IPS-15b (cell line): Measurements from ENCODE around the gene PITRM1.

ENCODE experiments used
- H3K27me3 ChIP-seq: one replicate; pipeline ENCODE4 v1.6.1; 2013; ENCODE audit warnings: low read length; ENCODE audit not compliant: control insufficient read depth, insufficient read depth
- H3K36me3 ChIP-seq: one replicate; pipeline ENCODE4 v1.6.1; 2013; ENCODE audit warnings: low read length; ENCODE audit not compliant: control insufficient read depth, insufficient read depth
- H3K4me1 ChIP-seq: one replicate; pipeline ENCODE4 v1.6.1; 2013; ENCODE audit warnings: mild to moderate bottlenecking, low read length; ENCODE audit not compliant: control insufficient read depth, insufficient read depth
- H3K4me3 ChIP-seq: one replicate; pipeline ENCODE4 v1.5.1; 2013; ENCODE audit warnings: low read depth, low read length
- H3K9ac ChIP-seq: one replicate; pipeline ENCODE4 v1.6.1; 2013; ENCODE audit warnings: low read depth, mild to moderate bottlenecking, low read length
- H3K9me3 ChIP-seq: one replicate; pipeline ENCODE4 v1.6.1; 2013; ENCODE audit warnings: mild to moderate bottlenecking, low read length; ENCODE audit not compliant: control insufficient read depth, insufficient read depth

PITRM1 gene

GRCh38 chr10:3143366-3143765 is 29.2 kb downstream of the PITRM1 start:
- no peaks in the 10 kb centered on the region for H3K9me3 ChIP-seq
- no peak overlapping the region for H3K9ac ChIP-seq
- H3K4me1 ChIP-seq = no peaks in the 10 kb centered on the region
- peaks cover 46% of the 10 kb centered on the region for H3K36me3 ChIP-seq
- H3K4me3 ChIP-seq = no peak overlapping the region
- H3K27me3 ChIP-seq = no peaks in the 10 kb centered on the region

- Histone ChIP-seq H3K36me3 (peaks cover 55% of the 10 kb centered on the region), H3K27me3 (no peaks in the 10 kb centered on the region), H3K9ac (no peak overlapping the region), H3K9me3 (no peaks in the 10 kb centered on the region), H3K4me3 (no peak overlapping the region), H3K4me1 (no peaks in the 10 kb centered on the region)
Measured at GRCh38 chr10:3142146-3142875, 30.3 kb downstream of the PITRM1 start.

GRCh38 chr10:3141351-3142005 is 31.1 kb downstream of the PITRM1 start:
- no peaks in the 10 kb centered on the region for H3K9me3 ChIP-seq
- H3K4me1 ChIP-seq = no peaks in the 10 kb centered on the region
- no peaks in the 10 kb centered on the region for H3K27me3 ChIP-seq
- H3K4me3 ChIP-seq = no peak overlapping the region
- H3K9ac ChIP-seq = no peak overlapping the region
- H3K36me3 ChIP-seq = peaks cover 60% of the 10 kb centered on the region

- Histone ChIP-seq H3K9me3 (no peaks in the 10 kb centered on the region), H3K4me3 (no peak overlapping the region), H3K9ac (no peak overlapping the region), H3K36me3 (peaks cover 62% of the 10 kb centered on the region), H3K27me3 (no peaks in the 10 kb centered on the region), H3K4me1 (no peaks in the 10 kb centered on the region)
Measured at GRCh38 chr10:3140280-3140679, 32.3 kb downstream of the PITRM1 start.

GRCh38 chr10:3139216-3139910 is 33.2 kb downstream of the PITRM1 start:
- no peaks in the 10 kb centered on the region for H3K9me3 ChIP-seq
- H3K4me1 ChIP-seq = no peaks in the 10 kb centered on the region
- no peak overlapping the region for H3K4me3 ChIP-seq
- H3K36me3 ChIP-seq = peaks cover 63% of the 10 kb centered on the region
- H3K27me3 ChIP-seq = no peaks in the 10 kb centered on the region
- H3K9ac ChIP-seq = no peak overlapping the region

GRCh38 chr10:3137958-3138726 is 34.4 kb downstream of the PITRM1 start:
- Histone ChIP-seq H3K4me1 (no peaks in the 10 kb centered on the region), H3K4me3 (no peak overlapping the region), H3K36me3 (peaks cover 59% of the 10 kb centered on the region), H3K9me3 (no peaks in the 10 kb centered on the region), H3K9ac (no peak overlapping the region), H3K27me3 (no peaks in the 10 kb centered on the region)

GRCh38 chr10:3136763-3137611 is 35.6 kb downstream of the PITRM1 start:
- peaks cover 60% of the 10 kb centered on the region for H3K36me3 ChIP-seq
- H3K27me3 ChIP-seq = no peaks in the 10 kb centered on the region
- no peaks in the 10 kb centered on the region for H3K4me1 ChIP-seq
- H3K4me3 ChIP-seq = no peak overlapping the region
- H3K9me3 ChIP-seq = no peaks in the 10 kb centered on the region
- no peak overlapping the region for H3K9ac ChIP-seq

GRCh38 chr10:3136336-3136735 is 36.2 kb downstream of the PITRM1 start:
- Histone ChIP-seq H3K9ac (no peak overlapping the region), H3K9me3 (no peaks in the 10 kb centered on the region), H3K36me3 (peaks cover 66% of the 10 kb centered on the region), H3K27me3 (no peaks in the 10 kb centered on the region), H3K4me3 (no peak overlapping the region), H3K4me1 (no peaks in the 10 kb centered on the region)

GRCh38 chr10:3135006-3135405 is 37.6 kb downstream of the PITRM1 start:
- Histone ChIP-seq H3K27me3 (no peaks in the 10 kb centered on the region), H3K36me3 (peaks cover 68% of the 10 kb centered on the region), H3K9ac (no peak overlapping the region), H3K4me3 (no peak overlapping the region), H3K9me3 (no peaks in the 10 kb centered on the region), H3K4me1 (no peaks in the 10 kb centered on the region)

GRCh38 chr10:3133948-3134347 is 38.6 kb downstream of the PITRM1 start:
- Histone ChIP-seq H3K9ac (no peak overlapping the region), H3K9me3 (no peaks in the 10 kb centered on the region), H3K4me1 (no peaks in the 10 kb centered on the region), H3K4me3 (no peak overlapping the region), H3K27me3 (no peaks in the 10 kb centered on the region), H3K36me3 (peaks cover 69% of the 10 kb centered on the region)
